Thymus (tissue), 14 donors: ENCODE measurements around the gene RASGRP4. TPM values are rescaled to one million over a fixed set of nuclear protein-coding genes. Genes with fewer than 3 reads are reported as not detected.
"Not testable (repeated sequence)": the region's sequence is repeated elsewhere in the genome, so short reads cannot be mapped to it uniquely, and the experiment has no call there.

ENCODE experiments used
- DNase-seq, 9 donors: peaks; one replicate each; pipeline ENCODE4 v3.0.0-alpha.2; 2013; ENCODE audit warnings: low spot score in 9 of 9, low read depth in 6 of 9, missing footprints in 1 of 9
- H3K27ac ChIP-seq, 2 donors: one replicate each; pipeline ENCODE4 v1.5.1; 2013; ENCODE audit warnings: control low read depth in 1 of 2, low read depth in 1 of 2, low read length in 1 of 2, mild to moderate bottlenecking in 1 of 2, moderate library complexity in 1 of 2
- H3K27me3 ChIP-seq, 2 donors: one replicate each; pipeline ENCODE4 v1.5.1; 2013; ENCODE audit warnings: low read length in 1 of 2; ENCODE audit not compliant: control insufficient read depth in 2 of 2, insufficient read depth in 1 of 2
- H3K36me3 ChIP-seq, 2 donors: one replicate each; pipeline ENCODE4 v1.5.1; 2013; ENCODE audit warnings: low read length in 1 of 2, mild to moderate bottlenecking in 1 of 2, moderate library complexity in 1 of 2; ENCODE audit not compliant: control insufficient read depth in 2 of 2, insufficient read depth in 2 of 2
- H3K4me1 ChIP-seq, 2 donors: one replicate each; pipeline ENCODE4 v1.5.1; 2013; ENCODE audit warnings: low read length in 2 of 2; ENCODE audit not compliant: control insufficient read depth in 2 of 2, insufficient read depth in 2 of 2
- H3K4me3 ChIP-seq, 2 donors: one replicate each; pipeline ENCODE4 v1.5.1; 2013; ENCODE audit warnings: low read length in 2 of 2, control low read depth in 1 of 2, mild to moderate bottlenecking in 1 of 2
- H3K9me3 ChIP-seq, 2 donors: one replicate each; pipeline ENCODE4 v1.5.1; 2013; ENCODE audit warnings: low read length in 1 of 2, mild to moderate bottlenecking in 1 of 2; ENCODE audit not compliant: control insufficient read depth in 2 of 2, insufficient read depth in 1 of 2
- WGBS: extraction: QIAGEN DNeasy Blood & Tissue Kit; methylation state at CpG from one replicate; pipeline ENCODE4 v1.1.7; 2013; 5-methylcytosine and 5-hydroxymethylcytosine counted together
- long read RNA-seq, 10 donors: transcript quantifications; one replicate each; lab custom pipeline, GENCODE V29; 2026
- polyA plus RNA-seq: library from polyadenylated mRNA; stranded (reverse); fragments of 200-250 nt; gene quantifications from one replicate; pipeline ENCODE4 v1.2.3, GENCODE V29; 2013
- total RNA-seq: library from RNA; stranded (reverse); fragments of 120-200 nt; gene quantifications from one replicate; pipeline ENCODE4 v1.2.4, GENCODE V29; 2013
- donor health status: healthy.

RASGRP4 gene
- total RNA-seq (1.1 TPM), polyA plus RNA-seq (1.7 TPM)
- long read RNA-seq, donor 1, result 0 reads
- long read RNA-seq, donor 2, result 0 reads
- long read RNA-seq, donor 3, result 0 reads
- long read RNA-seq, donor 4, result 0 reads
- long read RNA-seq, donor 5, result 0 reads
- long read RNA-seq, donor 6, partial matches to known transcripts, result 6 of 12 reads
- long read RNA-seq, donor 6, other reads (novel, unspliced or antisense), result 6 of 12 reads
- long read RNA-seq, donor 7, partial matches to known transcripts, result 16 of 16 reads
- long read RNA-seq, donor 7, other reads (novel, unspliced or antisense), result 0 of 16 reads
- long read RNA-seq, donor 8, result 0 reads
- long read RNA-seq, donor 9, result 0 reads
- long read RNA-seq, donor 10, result 0 reads

DNA sequence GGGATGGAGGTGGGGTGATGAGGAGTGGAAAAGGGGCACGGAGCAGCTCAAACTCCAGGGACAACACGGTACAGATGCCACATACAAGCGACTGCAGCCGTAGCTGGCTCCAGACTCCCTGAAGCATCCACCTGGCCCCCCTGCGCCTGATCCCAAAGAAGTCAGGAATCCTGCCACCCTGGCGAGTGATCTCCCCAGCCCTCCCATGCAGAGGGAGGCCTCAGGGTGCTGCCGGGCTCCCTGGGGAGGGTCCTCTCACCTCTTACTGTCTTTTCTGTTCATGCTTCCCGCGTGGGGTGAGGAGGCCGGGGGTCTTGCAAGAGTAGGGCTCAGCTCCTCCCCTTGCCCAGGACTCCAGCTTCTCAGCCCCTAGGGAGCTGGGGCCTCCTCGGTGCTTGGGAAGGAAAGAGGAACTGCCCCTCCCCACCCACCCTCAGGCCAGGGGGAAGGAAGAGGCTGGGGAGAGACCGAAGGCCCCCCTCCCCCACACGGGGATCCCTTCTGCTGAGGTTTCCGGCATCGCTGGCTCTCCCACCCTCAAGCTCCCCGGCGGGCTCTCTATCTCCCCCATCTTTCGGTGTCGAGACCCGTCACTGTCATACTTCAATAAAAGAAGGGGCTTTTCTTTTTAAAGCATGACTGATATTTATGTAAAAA is at the start of gene RASGRP4:
RASGRP4 (minus strand) TSS at position 410 of the 657 bp plus-strand sequence; CDS start at position 282, 128 bp downstream.
- 11% methylated on average over 20 of the region's 20 CpGs for WGBS
- peaks cover 0 to 8% of the 10 kb centered on the region in 2 donors for H3K27me3 ChIP-seq

DNA sequence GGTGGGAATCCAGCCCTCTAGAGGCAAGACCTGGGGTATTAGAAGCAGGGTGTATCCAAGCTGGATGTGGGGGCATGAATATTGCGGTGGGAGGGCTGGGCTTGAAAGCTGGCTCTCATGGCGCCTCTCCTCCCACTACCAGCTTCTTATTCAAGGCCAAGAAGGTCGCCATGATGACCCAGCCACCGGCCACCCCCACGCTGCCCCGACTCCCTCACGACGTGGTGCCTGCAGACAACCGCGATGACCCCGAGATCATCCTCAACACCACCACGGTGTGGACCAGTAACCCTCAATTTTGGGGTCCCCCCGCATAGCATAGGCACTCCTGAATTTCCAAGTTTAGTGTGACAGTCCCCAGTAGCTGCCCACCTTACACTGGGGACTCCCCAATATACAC is 49.2 kb upstream of the RASGRP4 start:
- no peak for DNase-seq
- no peaks in the 10 kb centered on the region for H3K4me1 ChIP-seq
- H3K27me3 ChIP-seq, result no peaks in the 10 kb centered on the region
- no peaks in the 10 kb centered on the region for H3K36me3 ChIP-seq
- no peak overlapping the region for H3K4me3 ChIP-seq
- WGBS, result 95% methylated on average over 13 of the region's 13 CpGs
- peaks cover 0 to 1% of the 10 kb centered on the region in 2 donors for H3K9me3 ChIP-seq
- no peak overlapping the region for H3K27ac ChIP-seq

More for the DNA sequence above, at the start of gene RASGRP4:
- Histone ChIP-seq H3K36me3 (no peaks in the 10 kb centered on the region), H3K4me1 (peaks cover 0 to 11% of the 10 kb centered on the region in 2 donors), H3K4me3 (peak within 1 kb of the TSS in 1 of 2 donors; percentile 16), H3K27ac (no peak within 1 kb of the TSS), H3K9me3 (no peaks in the 10 kb centered on the region)
- peak in 5 of 9 donors; percentile 27 to 70 (median 42) for DNase-seq

GRCh38 chr19:38473201-38473600 is 47.2 kb upstream of the RASGRP4 start:
- Histone ChIP-seq H3K4me1 (no peaks in the 10 kb centered on the region), H3K36me3 (no peaks in the 10 kb centered on the region), H3K27ac (no peak overlapping the region), H3K27me3 (no peaks in the 10 kb centered on the region), H3K9me3 (peaks cover 0 to under 1% of the 10 kb centered on the region in 2 donors), H3K4me3 (no peak overlapping the region)
- 95% methylated on average over 21 of the region's 21 CpGs for WGBS
- DNase-seq, result no peak

- H3K36me3 ChIP-seq, H3K9me3 ChIP-seq, H3K27me3 ChIP-seq, H3K4me3 ChIP-seq, H3K27ac ChIP-seq, H3K4me1 ChIP-seq, DNase-seq: not testable (repeated sequence)
- WGBS, result 97% methylated on average over 4 of the region's 4 CpGs
Measured at GRCh38 chr19:38472725-38473124, 46.7 kb upstream of the RASGRP4 start.

DNA sequence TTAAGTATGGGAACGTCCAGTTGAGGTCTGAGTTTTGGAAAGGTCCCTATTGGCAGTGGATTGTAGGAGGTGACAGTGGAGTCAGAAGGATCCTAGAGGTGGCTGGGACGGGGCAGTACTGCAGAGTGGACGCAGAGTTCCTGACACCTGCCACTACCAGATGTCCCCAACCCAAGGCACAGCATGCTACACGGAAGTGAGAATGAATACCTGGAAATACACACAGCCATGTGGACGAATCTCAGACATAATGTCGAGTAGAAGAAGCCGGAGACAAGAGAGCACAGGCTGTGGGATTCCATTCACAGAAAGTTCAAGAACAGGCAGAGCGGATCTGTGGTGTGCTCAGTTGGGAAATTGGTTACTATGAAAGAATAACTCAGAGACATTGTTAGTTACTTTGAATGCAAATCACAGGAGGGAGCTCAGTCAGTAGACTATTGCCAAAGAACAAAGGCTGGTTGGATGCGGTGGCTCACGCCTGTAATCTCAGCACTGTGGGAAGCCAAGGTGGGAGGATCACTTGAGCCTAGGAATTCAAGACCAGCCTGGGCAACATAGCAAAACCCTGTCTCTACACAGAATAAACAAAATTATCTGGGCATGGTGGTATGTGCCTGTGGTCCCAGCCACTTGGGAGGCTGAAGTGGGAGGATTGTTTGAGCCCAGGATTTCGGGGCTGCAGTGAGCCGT is 44.9 kb upstream of the RASGRP4 start:
- 87% methylated on average over 12 of the region's 12 CpGs for WGBS
- Histone ChIP-seq H3K36me3 (no peaks in the 10 kb centered on the region), H3K9me3 (no peaks in the 10 kb centered on the region), H3K27me3 (no peaks in the 10 kb centered on the region), H3K4me3 (no peak overlapping the region), H3K4me1 (no peaks in the 10 kb centered on the region), H3K27ac (no peak overlapping the region)
- no peak for DNase-seq

GRCh38 chr19:38469151-38469550 is 43.1 kb upstream of the RASGRP4 start:
- DNase-seq, result no peak
- no peaks in the 10 kb centered on the region for H3K4me1 ChIP-seq
- WGBS, result 89% methylated on average over 5 of the region's 5 CpGs

GRCh38 chr19:38467541-38468525 is 41.8 kb upstream of the RASGRP4 start:
- Histone ChIP-seq H3K27ac (no peak overlapping the region), H3K4me1 (no peaks in the 10 kb centered on the region), H3K36me3 (no peaks in the 10 kb centered on the region), H3K27me3 (no peaks in the 10 kb centered on the region), H3K4me3 (no peak overlapping the region), H3K9me3 (peaks cover 0 to 4% of the 10 kb centered on the region in 2 donors)
- DNase-seq, result no peak
- 97% methylated on average over 17 of the region's 17 CpGs for WGBS

More at GRCh38 chr19:38469151-38469550, 43.1 kb upstream of the RASGRP4 start:
- Histone ChIP-seq H3K27ac (no peak overlapping the region), H3K36me3 (no peaks in the 10 kb centered on the region), H3K4me3 (no peak overlapping the region), H3K27me3 (no peaks in the 10 kb centered on the region), H3K9me3 (no peaks in the 10 kb centered on the region)

DNA sequence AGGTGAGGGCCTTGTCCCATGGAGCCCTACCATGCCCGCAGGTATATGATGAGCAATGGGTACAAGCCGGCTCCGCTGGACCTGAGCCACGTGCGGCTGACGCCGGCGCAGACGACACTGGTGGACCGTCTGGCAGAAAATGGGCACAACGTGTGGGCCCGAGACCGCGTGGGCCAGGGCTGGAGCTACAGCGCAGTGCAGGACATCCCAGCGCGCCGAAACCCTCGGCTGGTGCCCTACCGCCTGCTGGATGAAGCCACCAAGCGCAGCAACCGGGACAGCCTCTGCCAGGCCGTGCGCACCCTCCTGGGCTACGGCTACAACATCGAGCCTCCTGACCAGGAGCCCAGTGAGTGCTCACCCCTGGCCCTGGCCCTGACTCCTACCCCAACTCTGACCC is 40.0 kb upstream of the RASGRP4 start:
- Histone ChIP-seq H3K4me1 (no peaks in the 10 kb centered on the region), H3K36me3 (no peaks in the 10 kb centered on the region), H3K9me3 (peaks cover 0 to 4% of the 10 kb centered on the region in 2 donors), H3K4me3 (no peak overlapping the region), H3K27ac (no peak overlapping the region), H3K27me3 (no peaks in the 10 kb centered on the region)
- WGBS, result 93% methylated on average over 26 of the region's 26 CpGs
- DNase-seq, result no peak
